Esophagus squamous epithelium (tissue), 5 donors: ENCODE data around the gene NRARP. TPM values are rescaled to one million over a fixed set of nuclear protein-coding genes. Genes with fewer than 3 reads are reported as not detected.
"Not testable (repeated sequence)": the region's sequence is repeated elsewhere in the genome, so short reads cannot be mapped to it uniquely, and the experiment has no call there.

Source experiments
- DNase-seq: peaks from one replicate; lab custom pipeline; 2025; lab: John Stamatoyannopoulos, UW
- H3K27ac ChIP-seq, 4 donors: fragments of 200-600 bp; sonication (generic); one replicate each; pipeline ENCODE4 v1.5.1; 2016 to 2019; ENCODE audit warnings: mild to moderate bottlenecking in 1 of 4
- H3K27me3 ChIP-seq, 4 donors: fragments of 200-600 bp; sonication (generic); 1 replicate in 3 of 4; 2 replicates in 1 of 4; pipeline versions ENCODE4 v1.5.1 to v1.6.0; 2017 to 2021; ENCODE audit warnings: antibody characterized with exemption in 1 of 4
- H3K36me3 ChIP-seq, 3 donors: fragments of 200-600 bp; sonication (generic); one replicate each; pipeline ENCODE4 v1.5.1; 2016 to 2019
- H3K4me1 ChIP-seq, 3 donors: fragments of 200-600 bp; sonication (generic); one replicate each; pipeline ENCODE4 v1.5.1; 2017 to 2019
- H3K4me3 ChIP-seq, 4 donors: fragments of 200-600 bp; sonication (generic); 1 replicate in 3 of 4; 2 replicates in 1 of 4; pipeline ENCODE4 v1.5.1; 2016 to 2019; ENCODE audit warnings: mild to moderate bottlenecking in 2 of 4, moderate library complexity in 1 of 4
- H3K9me3 ChIP-seq, 3 donors: fragments of 200-600 bp; sonication (generic); one replicate each; pipeline ENCODE4 v1.5.1; 2016 to 2019
- POLR2A ChIP-seq, 4 donors: fragments of 450-650 bp; IDR thresholded peaks; one replicate each; pipeline ENCODE4 v1.6.1; 2017; ENCODE audit warnings: antibody characterized with exemption in 4 of 4, mild to moderate bottlenecking in 4 of 4, moderate library complexity in 3 of 4
- WGBS, 2 donors: methylation state at CpG; one replicate each; pipeline ENCODE4 v1.1.5; 2018; 5-methylcytosine and 5-hydroxymethylcytosine counted together
- intact Hi-C: fragments of 100-400 bp; cut with DNase I; formaldehyde crosslinking; loops from one replicate; pipeline ENCODE4 v1.15.0; 2022
- total RNA-seq, 4 donors: library from RNA; depleted of rRNA; stranded (reverse); fragments of >200 nt; gene quantifications; one replicate each; pipeline ENCODE4 v1.1.0, GENCODE V29; 2016
- TF ChIP-seq, protein P1 (sequence below), 6 experiments: fragments of 450-650 bp in 4 of 6; fragments of 200-600 bp in 2 of 6; sonication (generic) in 2 of 6; IDR thresholded peaks; one replicate each; pipeline ENCODE4 v1.5.1; 2016 to 2019; ENCODE audit warnings: antibody characterized with exemption in 6 of 6, mild to moderate bottlenecking in 4 of 6, moderate library complexity in 4 of 6
- donor health status: DM: yes; HTN: yes; CAD: no.

NRARP gene
- total RNA-seq, 4 donors from 2014 or later: 19.6 to 33.9 (median 27.5) TPM

DNA sequence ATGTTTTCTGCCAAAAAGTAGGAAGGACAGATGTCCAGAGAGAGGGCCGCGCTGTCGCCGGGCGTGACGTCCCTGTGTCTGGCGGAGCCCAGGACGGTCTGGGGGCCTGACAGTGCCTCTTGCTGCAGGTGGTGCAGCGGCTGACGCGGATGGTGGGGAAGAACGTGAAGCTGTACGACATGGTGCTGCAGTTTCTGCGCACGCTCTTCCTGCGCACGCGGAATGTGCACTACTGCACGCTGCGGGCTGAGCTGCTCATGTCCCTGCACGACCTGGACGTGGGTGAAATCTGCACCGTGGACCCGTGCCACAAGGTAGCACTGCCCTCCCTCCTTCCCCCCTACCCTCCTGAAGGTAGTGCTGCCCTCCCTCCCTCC, 39.2 kb downstream of the NRARP start:
- Histone ChIP-seq H3K4me3 (no peak overlapping the region), H3K4me1 (peaks cover 0 to 5% (median 0%) of the 10 kb centered on the region in 3 donors), H3K27me3 (no peaks in the 10 kb centered on the region), H3K36me3 (peaks cover 23 to 85% (median 28%) of the 10 kb centered on the region in 3 donors), H3K9me3 (no peaks in the 10 kb centered on the region), H3K27ac (no peak overlapping the region)
- TF ChIP-seq POLR2A (IDR thresholded peaks at IDR 0.05): no peak
- TF ChIP-seq, protein P1, sequence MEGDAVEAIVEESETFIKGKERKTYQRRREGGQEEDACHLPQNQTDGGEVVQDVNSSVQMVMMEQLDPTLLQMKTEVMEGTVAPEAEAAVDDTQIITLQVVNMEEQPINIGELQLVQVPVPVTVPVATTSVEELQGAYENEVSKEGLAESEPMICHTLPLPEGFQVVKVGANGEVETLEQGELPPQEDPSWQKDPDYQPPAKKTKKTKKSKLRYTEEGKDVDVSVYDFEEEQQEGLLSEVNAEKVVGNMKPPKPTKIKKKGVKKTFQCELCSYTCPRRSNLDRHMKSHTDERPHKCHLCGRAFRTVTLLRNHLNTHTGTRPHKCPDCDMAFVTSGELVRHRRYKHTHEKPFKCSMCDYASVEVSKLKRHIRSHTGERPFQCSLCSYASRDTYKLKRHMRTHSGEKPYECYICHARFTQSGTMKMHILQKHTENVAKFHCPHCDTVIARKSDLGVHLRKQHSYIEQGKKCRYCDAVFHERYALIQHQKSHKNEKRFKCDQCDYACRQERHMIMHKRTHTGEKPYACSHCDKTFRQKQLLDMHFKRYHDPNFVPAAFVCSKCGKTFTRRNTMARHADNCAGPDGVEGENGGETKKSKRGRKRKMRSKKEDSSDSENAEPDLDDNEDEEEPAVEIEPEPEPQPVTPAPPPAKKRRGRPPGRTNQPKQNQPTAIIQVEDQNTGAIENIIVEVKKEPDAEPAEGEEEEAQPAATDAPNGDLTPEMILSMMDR (IDR thresholded peaks at IDR 0.05): no peak
- WGBS, 2 donors: 83 to 85% methylated on average over 8 to 23 of the region's 24 CpGs
- DNase-seq: no peak
- intact Hi-C loops: no loop called here

DNA sequence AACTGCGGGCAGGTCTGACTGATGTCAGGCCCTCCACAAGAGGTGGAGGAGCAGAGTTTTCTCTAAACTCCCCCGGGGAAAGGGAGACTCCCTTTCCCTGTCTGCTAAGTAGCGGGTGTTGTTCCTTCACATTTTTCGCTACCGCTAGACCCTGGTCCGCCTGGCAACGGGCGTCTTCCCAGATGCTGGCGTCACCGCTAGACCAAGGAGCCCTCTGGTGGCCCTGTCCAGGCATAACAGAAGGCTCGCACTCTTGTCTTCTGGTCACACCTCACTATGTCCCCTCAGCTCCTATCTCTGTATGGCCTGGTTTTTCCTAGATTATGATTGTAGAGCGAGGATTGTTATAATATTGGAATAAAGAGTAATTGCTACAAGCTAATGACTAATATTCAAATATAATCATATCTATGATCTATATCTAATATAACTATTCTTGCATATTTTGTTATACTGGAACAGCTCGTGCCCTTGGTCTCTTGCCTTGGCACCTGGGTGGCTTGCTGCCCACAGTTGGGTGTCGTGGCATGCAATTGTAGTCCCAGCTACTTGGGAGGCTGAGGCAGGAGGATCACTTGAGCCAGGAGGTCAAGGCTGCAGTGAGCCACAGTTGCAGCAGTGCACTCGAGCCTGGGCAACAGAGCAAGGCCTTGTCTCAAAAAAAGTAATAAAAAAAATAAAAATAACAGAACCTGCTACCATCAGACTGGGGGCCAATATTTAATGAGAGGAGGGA, 39.7 kb downstream of the NRARP start:
- 33 to 46% methylated on average over 15 of the region's 15 CpGs for WGBS, 2 donors
- DNase-seq, H3K4me1 ChIP-seq, H3K9me3 ChIP-seq, H3K4me3 ChIP-seq, H3K27me3 ChIP-seq, intact Hi-C loops, H3K27ac ChIP-seq: not testable (repeated sequence)
- TF ChIP-seq, protein P1 (IDR thresholded peaks at IDR 0.05): peak; percentile 10 to 52 (median 34)
- H3K36me3 ChIP-seq: peaks cover 23 to 85% (median 28%) of the 10 kb centered on the region in 3 donors

DNA sequence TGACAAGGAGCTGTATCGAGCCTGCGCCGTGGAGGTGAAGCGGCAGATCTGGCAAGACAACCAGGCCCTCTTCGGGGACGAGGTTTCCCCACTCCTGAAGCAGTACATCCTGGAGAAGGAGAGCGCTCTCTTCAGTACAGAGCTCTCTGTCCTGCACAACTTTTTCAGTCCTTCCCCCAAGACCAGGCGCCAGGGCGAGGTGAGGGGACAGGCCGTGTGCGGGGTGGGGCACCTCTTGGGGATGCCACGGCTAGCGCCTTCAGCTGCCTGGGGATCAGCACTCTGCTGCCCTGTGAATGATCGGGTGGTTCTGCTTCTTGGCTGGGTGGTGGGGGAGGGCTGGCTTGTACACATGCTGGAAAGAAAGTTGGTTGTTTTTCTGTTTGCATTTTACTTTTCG, 45.2 kb downstream of the NRARP start:
- intact Hi-C loops: no loop called here
- WGBS, 2 donors: 92 to 93% methylated on average over 11 to 15 of the region's 15 CpGs
- peak overlapping the region in 1 of 4 donors; percentile 99 for H3K4me3 ChIP-seq

GRCh38 chr9:137256362-137256761, 45.7 kb downstream of the NRARP start:
- peak overlapping the region; percentile 75 to 100 (median 92) for H3K4me3 ChIP-seq
- H3K9me3 ChIP-seq: no peaks in the 10 kb centered on the region
- peaks cover 18 to 40% (median 23%) of the 10 kb centered on the region in 3 donors for H3K4me1 ChIP-seq
- intact Hi-C loops: no loop called here
- 85% methylated on average over 8 to 11 of the region's 15 CpGs for WGBS, 2 donors
- TF ChIP-seq POLR2A (IDR thresholded peaks at IDR 0.05): no peak
- TF ChIP-seq, protein P1 (IDR thresholded peaks at IDR 0.05): no peak
- H3K27me3 ChIP-seq: no peaks in the 10 kb centered on the region
- H3K36me3 ChIP-seq: peaks cover 4 to 48% (median 7%) of the 10 kb centered on the region in 3 donors
- no peak overlapping the region for H3K27ac ChIP-seq
- DNase-seq: no peak

More for the DNA sequence above, 45.2 kb downstream of the NRARP start:
- no peaks in the 10 kb centered on the region for H3K27me3 ChIP-seq
- peaks cover 4 to 50% (median 7%) of the 10 kb centered on the region in 3 donors for H3K36me3 ChIP-seq
- TF ChIP-seq POLR2A (IDR thresholded peaks at IDR 0.05): no peak
- TF ChIP-seq, protein P1 (IDR thresholded peaks at IDR 0.05): no peak
- H3K4me1 ChIP-seq: peaks cover 18 to 40% (median 23%) of the 10 kb centered on the region in 3 donors
- no peak overlapping the region for H3K27ac ChIP-seq
- no peaks in the 10 kb centered on the region for H3K9me3 ChIP-seq
- no peak for DNase-seq

DNA sequence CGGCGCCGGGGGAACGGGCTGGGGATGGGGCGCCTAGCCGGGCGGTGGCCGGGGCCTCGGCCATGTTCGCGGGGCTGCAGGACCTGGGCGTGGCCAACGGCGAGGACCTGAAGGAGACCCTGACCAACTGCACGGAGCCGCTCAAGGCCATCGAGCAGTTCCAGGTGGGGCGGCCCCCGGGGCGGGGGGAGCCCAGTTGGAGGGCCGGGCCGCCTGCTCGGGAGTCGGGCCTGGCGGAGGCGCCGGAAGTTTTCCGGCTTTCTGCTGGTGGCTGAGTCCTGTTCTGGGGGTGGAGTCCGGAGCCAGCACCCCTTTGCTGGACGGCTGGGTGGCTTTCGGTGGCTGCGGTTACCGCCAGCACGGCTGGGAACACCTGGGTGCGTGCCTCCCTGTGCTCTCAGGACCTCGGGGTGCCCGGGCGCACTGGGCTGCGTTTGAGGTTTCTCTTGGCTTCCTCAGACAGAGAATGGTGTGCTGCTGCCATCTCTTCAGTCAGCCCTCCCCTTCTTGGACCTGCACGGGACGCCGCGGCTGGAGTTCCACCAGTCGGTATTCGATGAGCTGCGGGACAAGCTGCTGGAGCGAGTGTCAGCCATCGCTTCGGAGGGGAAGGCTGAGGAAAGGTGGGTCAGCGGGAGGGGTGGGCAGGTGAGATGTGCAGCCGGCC, 46.5 kb downstream of the NRARP start:
- peaks cover 4 to 43% (median 7%) of the 10 kb centered on the region in 3 donors for H3K36me3 ChIP-seq
- TF ChIP-seq POLR2A (IDR thresholded peaks at IDR 0.05): no peak
- TF ChIP-seq, protein P1 (IDR thresholded peaks at IDR 0.05): no peak
- no peak for DNase-seq
- peaks cover 0 to 6% (median 0%) of the 10 kb centered on the region in 4 donors for H3K27me3 ChIP-seq
- H3K4me1 ChIP-seq: peaks cover 18 to 40% (median 23%) of the 10 kb centered on the region in 3 donors
- intact Hi-C loops: no loop called here
- H3K9me3 ChIP-seq: no peaks in the 10 kb centered on the region
- H3K27ac ChIP-seq: peak overlapping the region; percentile 80 to 95 (median 86)
- peak overlapping the region; percentile 75 to 100 (median 92) for H3K4me3 ChIP-seq
- no CpG with 5 or more reads among the region's 51 CpGs for WGBS, 2 donors
